Thyroid gland (tissue), 4 donors: ENCODE data around the gene CCDC178.

Experiments
- CTCF ChIP-seq, 6 experiments: fragments of 200-600 bp in 3 of 6; fragments of 450-650 bp in 3 of 6; sonication (generic) in 3 of 6; IDR thresholded peaks; one replicate each; pipeline ENCODE4 v1.5.1; 2016 to 2019; ENCODE audit warnings: antibody characterized with exemption in 6 of 6, mild to moderate bottlenecking in 2 of 6, inconsistent platforms in 1 of 6, moderate library complexity in 1 of 6
- POLR2A ChIP-seq, 2 donors: fragments of 450-650 bp; IDR thresholded peaks; one replicate each; pipeline ENCODE4 v1.6.1; 2017; ENCODE audit warnings: antibody characterized with exemption in 2 of 2, mild to moderate bottlenecking in 2 of 2, moderate library complexity in 1 of 2

GRCh38 chr18:32920796-32921787, 519.4 kb downstream of the CCDC178 start:
- TF ChIP-seq POLR2A (IDR thresholded peaks at IDR 0.05) = no peak
- TF ChIP-seq CTCF (IDR thresholded peaks at IDR 0.05) = no peak
